Stimulated activated naive CD8-positive, alpha-beta T cell treated with anti-CD3 and anti-CD28 coated beads, Interleukin-15, Interleukin-2, amounts not matched to agents 100 ng/mL and 50 ng/mL, for 24 hours (primary cell): ENCODE measurements around the gene TBC1D4.

Experiments used
- H3K27ac Mint-ChIP-seq: one replicate; pipeline ENCODE4 v1.8.0; 2021; ENCODE audit warnings: mild to moderate bottlenecking, mixed read lengths
- H3K27me3 Mint-ChIP-seq: one replicate; pipeline ENCODE4 v1.8.0; 2021; ENCODE audit warnings: mixed read lengths
- H3K36me3 Mint-ChIP-seq: one replicate; pipeline ENCODE4 v1.8.0; 2021; ENCODE audit warnings: low read depth, mixed read lengths
- H3K4me1 Mint-ChIP-seq: one replicate; pipeline ENCODE4 v1.8.0; 2021; ENCODE audit warnings: low read depth, mixed read lengths
- H3K4me3 Mint-ChIP-seq: one replicate; pipeline ENCODE4 v1.8.0; 2021; ENCODE audit warnings: mild to moderate bottlenecking, mixed read lengths
- H3K9me3 Mint-ChIP-seq: one replicate; pipeline ENCODE4 v1.8.0; 2021; ENCODE audit warnings: mixed read lengths

TBC1D4 gene, protein sequence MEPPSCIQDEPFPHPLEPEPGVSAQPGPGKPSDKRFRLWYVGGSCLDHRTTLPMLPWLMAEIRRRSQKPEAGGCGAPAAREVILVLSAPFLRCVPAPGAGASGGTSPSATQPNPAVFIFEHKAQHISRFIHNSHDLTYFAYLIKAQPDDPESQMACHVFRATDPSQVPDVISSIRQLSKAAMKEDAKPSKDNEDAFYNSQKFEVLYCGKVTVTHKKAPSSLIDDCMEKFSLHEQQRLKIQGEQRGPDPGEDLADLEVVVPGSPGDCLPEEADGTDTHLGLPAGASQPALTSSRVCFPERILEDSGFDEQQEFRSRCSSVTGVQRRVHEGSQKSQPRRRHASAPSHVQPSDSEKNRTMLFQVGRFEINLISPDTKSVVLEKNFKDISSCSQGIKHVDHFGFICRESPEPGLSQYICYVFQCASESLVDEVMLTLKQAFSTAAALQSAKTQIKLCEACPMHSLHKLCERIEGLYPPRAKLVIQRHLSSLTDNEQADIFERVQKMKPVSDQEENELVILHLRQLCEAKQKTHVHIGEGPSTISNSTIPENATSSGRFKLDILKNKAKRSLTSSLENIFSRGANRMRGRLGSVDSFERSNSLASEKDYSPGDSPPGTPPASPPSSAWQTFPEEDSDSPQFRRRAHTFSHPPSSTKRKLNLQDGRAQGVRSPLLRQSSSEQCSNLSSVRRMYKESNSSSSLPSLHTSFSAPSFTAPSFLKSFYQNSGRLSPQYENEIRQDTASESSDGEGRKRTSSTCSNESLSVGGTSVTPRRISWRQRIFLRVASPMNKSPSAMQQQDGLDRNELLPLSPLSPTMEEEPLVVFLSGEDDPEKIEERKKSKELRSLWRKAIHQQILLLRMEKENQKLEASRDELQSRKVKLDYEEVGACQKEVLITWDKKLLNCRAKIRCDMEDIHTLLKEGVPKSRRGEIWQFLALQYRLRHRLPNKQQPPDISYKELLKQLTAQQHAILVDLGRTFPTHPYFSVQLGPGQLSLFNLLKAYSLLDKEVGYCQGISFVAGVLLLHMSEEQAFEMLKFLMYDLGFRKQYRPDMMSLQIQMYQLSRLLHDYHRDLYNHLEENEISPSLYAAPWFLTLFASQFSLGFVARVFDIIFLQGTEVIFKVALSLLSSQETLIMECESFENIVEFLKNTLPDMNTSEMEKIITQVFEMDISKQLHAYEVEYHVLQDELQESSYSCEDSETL (N-terminal part only)

DNA sequence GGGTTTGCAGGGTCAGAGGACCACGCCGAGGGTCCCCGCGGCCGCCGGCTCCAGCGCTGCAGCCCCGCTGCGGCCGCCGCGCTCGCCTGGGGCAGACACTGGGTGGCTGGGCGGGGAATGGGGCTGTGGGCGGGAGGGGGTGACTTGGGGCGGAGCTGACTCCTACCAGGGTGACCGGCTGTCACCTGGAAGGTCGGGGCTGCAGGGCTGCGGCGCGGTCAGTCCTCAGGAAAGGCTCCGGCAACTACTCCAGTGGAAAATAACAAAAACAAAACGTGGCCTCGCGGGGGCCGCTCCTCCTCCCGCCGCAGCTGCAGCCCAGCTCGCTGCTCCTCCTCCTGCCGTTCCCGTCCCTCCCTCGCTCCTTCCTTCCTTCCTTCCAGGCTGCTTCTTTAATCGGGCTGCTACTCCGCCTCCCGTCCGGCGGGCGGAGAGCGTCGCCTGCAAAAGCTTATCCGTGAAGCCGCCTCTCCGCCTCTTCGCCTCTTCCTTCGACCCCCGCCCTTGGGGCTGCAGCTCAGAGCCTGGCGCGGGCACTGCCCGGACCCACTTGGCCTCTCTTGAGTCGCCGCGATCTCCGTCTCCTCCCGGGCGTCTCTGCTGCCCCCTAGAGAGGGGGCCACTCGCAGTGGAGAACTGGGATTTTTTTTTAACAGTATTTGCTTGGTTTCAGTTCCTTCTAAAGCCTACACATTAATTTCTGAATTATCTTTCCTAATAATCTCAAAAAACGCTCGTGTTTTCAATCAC, at the start of gene TBC1D4:
Gene TBC1D4, minus strand, starts transcription at position 100 of the 750 bp plus-strand sequence. CDS start 402 bp downstream, outside the sequence.
- Mint-ChIP-seq H3K27me3 (peaks cover 68% of the 10 kb centered on the region), H3K36me3 (no peaks in the 10 kb centered on the region), H3K9me3 (peaks cover 4% of the 10 kb centered on the region), H3K27ac (peak within 1 kb of the TSS; percentile 47), H3K4me3 (peak within 1 kb of the TSS; percentile 89), H3K4me1 (peaks cover 39% of the 10 kb centered on the region)

DNA sequence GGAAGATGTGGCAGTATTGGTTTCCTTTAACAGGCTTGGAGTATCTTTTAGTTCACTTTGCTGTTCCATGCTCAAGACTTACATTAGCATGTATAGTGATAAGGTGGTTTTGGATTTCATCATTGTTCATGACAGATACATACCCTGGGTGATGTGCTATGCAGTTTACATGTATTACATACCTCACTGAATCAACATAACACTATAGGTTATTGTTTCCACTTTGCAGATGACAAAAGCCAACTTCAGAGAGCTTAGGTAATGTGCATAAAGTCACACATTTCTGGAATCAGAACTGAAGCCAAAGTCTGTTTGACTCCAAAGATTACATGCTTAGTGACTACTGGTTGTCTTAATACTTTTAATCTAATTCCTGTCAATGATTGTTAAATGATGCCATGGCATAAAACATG, 48.6 kb upstream of the TBC1D4 start:
- H3K36me3 Mint-ChIP-seq, result peaks cover 69% of the 10 kb centered on the region
- no peaks in the 10 kb centered on the region for H3K27me3 Mint-ChIP-seq
- no peaks in the 10 kb centered on the region for H3K9me3 Mint-ChIP-seq
- H3K4me1 Mint-ChIP-seq, result peaks cover 36% of the 10 kb centered on the region
- no peak overlapping the region for H3K27ac Mint-ChIP-seq
- no peak overlapping the region for H3K4me3 Mint-ChIP-seq

DNA sequence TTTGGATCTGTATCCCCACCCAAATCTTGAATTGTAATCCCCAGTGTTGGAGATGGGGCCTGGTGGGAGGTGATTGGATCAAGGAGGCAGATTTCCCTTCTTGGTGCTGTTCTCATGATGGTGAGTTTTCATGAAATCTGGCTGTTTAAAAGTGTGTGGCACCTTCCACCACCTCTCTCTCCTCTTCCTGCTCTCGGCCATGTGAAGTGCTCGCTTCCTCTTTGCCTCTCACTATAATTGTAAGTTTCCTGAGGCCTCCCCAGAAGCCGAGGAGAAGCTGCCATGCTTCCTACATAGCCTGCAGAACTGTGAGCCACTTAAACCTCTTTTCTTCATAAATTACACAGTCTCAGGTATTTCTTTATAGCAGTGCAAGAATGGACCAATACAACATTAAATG, 40.0 kb upstream of the TBC1D4 start:
- Mint-ChIP-seq H3K4me1 (no peaks in the 10 kb centered on the region), H3K4me3 (no peak overlapping the region), H3K36me3 (peaks cover 16% of the 10 kb centered on the region), H3K27me3 (no peaks in the 10 kb centered on the region), H3K9me3 (no peaks in the 10 kb centered on the region), H3K27ac (no peak overlapping the region)

DNA sequence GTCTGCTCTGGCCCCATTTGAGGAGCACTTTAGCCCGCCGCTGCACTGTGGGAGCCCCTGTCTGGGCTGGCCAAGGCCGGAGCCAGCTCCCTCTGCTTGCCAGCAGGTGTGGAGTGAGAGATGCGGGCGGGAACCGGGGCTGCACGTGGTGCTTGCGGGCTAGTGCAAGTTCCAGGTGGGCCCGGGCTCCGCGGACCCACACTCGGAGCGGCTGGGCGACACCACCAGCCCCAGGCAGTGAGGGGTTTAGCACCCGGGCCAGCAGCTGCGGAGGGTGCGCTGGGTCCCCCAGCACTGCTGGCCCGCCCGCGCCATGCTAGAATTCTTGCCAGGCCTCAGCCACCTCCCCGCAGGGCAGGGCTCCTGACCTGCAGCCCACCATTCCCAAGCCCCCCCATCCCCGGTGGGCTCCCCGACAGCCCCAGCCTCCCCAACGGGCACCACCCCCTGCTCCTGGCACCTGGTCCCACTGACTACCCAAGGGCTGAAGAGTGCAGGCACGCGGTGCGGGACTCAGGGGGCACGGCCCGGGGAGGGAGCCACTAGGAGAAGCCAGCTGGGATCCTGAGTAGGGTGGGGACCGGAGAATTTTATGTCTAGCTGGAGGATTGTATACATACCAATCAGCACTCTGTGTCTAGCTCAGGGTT, 36.6 kb upstream of the TBC1D4 start:
- H3K4me3 Mint-ChIP-seq, result no peak overlapping the region
- no peaks in the 10 kb centered on the region for H3K27me3 Mint-ChIP-seq
- no peaks in the 10 kb centered on the region for H3K9me3 Mint-ChIP-seq
- peaks cover 5% of the 10 kb centered on the region for H3K4me1 Mint-ChIP-seq
- no peaks in the 10 kb centered on the region for H3K36me3 Mint-ChIP-seq
- no peak overlapping the region for H3K27ac Mint-ChIP-seq

DNA sequence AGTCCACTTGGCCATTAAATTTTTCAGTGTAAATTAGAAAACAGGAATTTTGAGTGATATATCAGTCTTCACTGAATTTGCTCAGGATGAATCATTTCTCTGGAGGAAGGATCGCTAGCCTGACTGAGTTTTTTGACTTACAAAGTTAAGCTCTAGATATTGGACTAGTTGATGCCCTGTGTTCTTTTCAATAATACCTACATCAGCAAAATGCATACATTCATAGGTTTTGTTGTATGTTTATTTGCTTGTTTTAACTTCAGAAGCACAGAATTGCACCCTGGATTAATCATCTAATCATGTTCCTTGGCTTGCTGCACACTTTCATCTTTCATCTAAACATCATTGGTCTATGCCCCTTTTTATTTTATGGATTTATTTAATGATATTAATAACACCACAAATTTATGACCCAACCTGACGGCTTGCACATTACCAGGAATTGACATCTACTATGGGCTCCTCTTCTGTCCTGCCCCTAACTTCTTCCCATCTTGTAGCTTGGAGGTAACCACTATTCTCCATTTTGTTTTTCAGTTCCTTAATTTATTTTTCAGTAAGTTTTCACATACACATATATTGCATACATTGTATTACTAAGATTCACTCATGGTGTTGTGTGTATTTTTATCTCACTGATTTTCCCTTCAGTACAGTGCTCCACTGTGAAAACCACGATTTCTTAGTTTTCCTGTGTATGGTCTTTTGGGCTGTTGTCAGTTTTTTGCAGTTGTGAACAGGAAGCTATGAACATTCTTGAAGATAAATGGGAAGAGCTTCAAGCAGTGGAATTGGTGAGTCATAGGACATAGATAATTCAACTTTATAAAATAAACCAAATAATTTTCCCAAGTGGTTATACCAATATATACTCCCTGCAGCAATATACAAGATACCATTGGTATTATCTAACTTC, 32.4 kb upstream of the TBC1D4 start:
- Mint-ChIP-seq H3K4me3 (no peak overlapping the region), H3K27me3 (peaks cover 5% of the 10 kb centered on the region), H3K36me3 (no peaks in the 10 kb centered on the region), H3K4me1 (peaks cover 16% of the 10 kb centered on the region), H3K9me3 (no peaks in the 10 kb centered on the region), H3K27ac (no peak overlapping the region)

DNA sequence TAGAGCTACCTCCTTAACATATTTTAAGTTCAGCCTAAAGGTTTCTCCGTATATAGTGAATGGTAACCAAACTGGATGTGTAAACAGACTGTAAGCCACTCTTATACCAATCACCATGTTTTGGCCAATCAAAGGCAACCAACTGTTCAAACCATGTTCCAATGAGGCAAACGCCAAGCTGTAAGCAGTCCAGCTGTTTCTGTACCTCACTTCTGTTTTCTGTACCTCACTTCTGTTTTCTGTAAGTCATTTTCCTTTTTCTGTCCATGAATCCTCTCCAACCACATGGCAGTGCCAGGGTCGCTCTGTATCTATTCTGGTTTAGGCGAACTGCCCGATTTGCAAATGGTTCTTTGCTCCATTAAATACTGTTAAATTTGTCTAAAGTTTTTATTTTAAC, 31.3 kb upstream of the TBC1D4 start:
- H3K4me3 Mint-ChIP-seq, result no peak overlapping the region
- H3K27me3 Mint-ChIP-seq, result peaks cover 5% of the 10 kb centered on the region
- peaks cover 16% of the 10 kb centered on the region for H3K4me1 Mint-ChIP-seq
- no peaks in the 10 kb centered on the region for H3K9me3 Mint-ChIP-seq
- no peak overlapping the region for H3K27ac Mint-ChIP-seq
- no peaks in the 10 kb centered on the region for H3K36me3 Mint-ChIP-seq

DNA sequence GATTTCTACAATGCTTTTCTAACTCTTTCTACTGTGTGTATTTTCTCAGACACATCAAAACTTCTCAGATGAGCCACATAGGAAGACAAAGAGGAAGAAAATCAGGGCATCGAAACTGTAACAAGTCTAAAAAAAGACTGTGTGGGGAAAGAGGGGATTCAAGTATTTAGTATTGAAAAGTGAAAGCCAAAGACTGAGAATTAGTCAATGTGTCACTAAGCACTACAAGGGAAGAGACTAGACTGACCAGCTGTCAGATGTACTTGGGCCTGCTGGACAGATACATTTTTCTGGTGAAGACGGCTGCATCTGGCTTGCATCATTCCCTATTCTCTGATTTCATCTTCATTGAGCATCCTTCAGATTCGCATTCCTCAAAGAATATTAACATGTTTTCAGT, 30.3 kb upstream of the TBC1D4 start:
- Mint-ChIP-seq H3K36me3 (no peaks in the 10 kb centered on the region), H3K4me3 (no peak overlapping the region), H3K9me3 (no peaks in the 10 kb centered on the region), H3K27me3 (peaks cover 5% of the 10 kb centered on the region), H3K4me1 (peaks cover 16% of the 10 kb centered on the region), H3K27ac (peak overlapping the region; percentile 11)

DNA sequence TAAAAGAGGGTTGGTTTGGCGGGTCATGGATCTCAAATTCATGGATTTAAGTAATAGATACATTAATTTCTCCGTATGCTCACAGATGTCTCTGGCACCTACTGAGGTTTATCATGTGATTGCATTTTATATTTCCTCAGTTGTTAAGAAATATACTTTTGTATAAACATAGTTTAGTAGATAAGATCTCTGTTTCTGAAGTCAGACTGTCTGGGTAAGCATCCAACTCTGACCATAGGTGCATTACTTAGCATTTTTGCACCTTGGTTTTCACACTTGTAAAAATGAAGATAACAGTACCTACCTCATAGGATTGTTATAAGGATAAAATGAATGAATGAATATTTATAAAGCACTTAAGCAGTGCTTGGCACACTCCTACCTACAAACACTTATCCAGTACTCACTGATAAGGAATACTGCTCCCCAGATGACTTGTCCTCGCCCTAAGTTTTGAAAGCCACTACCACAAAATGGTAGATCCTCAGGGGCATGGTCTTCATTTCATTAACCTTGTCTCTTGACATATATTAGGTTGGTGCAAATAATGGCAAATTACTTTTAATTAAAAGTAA, 29.2 kb upstream of the TBC1D4 start:
- H3K36me3 Mint-ChIP-seq, result no peaks in the 10 kb centered on the region
- no peak overlapping the region for H3K27ac Mint-ChIP-seq
- peaks cover 5% of the 10 kb centered on the region for H3K27me3 Mint-ChIP-seq
- no peaks in the 10 kb centered on the region for H3K9me3 Mint-ChIP-seq
- no peak overlapping the region for H3K4me3 Mint-ChIP-seq
- peaks cover 16% of the 10 kb centered on the region for H3K4me1 Mint-ChIP-seq

DNA sequence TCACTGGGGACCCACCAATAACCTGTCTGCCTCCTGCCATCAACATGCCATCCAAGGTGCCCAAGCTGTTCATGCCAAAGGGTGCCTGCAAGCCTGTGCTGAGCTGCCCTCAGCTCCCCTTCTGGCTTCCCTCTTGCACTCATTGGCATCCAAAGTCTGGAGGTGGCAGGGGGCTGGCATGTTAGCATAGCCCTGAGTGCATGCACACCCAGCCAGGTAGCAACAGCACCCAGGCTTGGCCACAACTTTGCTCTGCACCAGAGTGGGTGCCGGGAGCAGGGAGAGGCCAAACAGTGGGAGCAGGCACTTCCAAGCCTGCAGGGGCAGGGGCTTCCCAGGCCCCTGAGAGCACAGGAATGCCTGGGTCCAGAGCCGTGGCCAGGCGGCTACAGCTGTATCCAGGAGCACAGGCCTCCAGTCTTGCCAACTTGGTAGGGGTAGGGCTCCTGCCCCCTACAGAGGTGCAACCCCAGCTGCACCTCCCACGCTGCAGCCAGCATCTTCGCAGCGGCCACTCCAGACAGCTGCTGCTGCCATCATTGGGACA, 26.1 kb upstream of the TBC1D4 start:
- no peaks in the 10 kb centered on the region for H3K36me3 Mint-ChIP-seq
- H3K27me3 Mint-ChIP-seq, result peaks cover 5% of the 10 kb centered on the region

DNA sequence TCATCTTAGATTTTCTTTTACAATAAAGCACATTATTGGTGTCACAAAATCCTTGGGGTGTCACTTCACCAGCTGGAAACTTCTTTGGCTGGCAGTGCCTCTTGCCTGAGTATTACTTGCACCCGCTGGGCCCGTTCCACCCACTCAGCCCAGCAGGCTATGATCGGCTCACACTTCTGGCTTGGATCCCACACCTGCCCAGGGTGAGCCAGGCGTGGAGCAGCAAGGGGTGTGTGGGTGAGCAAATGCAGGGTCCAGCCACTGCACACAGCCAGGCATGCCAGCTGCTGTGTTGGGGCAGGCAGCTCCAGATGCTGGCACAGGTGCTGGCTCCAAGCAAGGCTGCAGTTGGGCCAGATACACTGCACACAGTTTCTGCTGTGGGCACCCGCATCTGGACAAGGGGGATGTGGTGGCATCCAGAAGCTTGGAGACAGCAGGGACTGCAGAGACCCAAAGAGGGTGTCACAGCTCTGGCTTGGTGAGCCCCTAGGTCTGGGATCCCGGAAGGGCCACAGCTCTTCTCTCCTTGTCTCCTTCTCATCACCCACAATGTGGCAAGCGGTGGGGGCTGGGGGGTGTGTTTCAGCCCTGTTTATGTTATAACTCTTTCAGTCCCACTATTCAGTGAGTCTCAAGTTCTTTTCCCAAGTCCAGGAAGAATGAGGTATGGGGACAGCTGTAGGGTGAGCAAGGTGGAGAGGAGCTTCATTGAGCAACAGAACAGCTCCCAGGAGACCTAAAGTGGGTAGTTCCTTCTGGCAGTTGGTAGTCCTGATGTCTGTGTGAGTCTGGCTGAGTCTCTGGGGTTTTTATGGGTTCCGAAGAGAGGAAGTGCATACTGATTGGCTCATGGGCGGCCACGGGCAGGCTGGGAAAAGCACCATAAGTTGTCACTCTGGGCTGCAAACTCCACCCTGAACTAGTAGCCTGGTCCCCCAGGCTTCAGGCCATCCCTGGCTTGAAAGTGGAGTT, 25.3 kb upstream of the TBC1D4 start:
- Mint-ChIP-seq H3K4me1 (peaks cover 5% of the 10 kb centered on the region), H3K27me3 (peaks cover 4% of the 10 kb centered on the region), H3K9me3 (no peaks in the 10 kb centered on the region), H3K4me3 (no peak overlapping the region), H3K36me3 (no peaks in the 10 kb centered on the region), H3K27ac (no peak overlapping the region)

More for the DNA sequence above, 26.1 kb upstream of the TBC1D4 start:
- Mint-ChIP-seq H3K9me3 (no peaks in the 10 kb centered on the region), H3K4me1 (peaks cover 10% of the 10 kb centered on the region), H3K4me3 (no peak overlapping the region), H3K27ac (no peak overlapping the region)

DNA sequence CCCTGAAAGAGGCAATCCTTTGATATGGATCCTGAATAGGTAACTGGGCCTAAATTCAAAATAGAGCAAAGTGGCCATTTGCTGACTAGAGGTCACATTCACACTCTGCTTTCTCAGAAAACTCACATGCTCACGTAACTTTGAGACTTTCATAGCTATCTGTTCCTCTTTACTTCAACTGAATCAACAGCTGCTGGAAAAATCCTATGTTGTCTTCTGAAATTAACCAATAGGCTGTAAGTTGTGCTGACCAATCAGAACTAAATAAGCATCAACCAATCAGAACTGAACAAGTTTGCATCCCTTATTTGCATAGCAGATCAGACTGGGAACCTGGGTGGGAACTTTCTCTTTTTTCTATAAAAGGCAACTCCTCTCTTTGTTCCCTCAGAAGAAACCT, 24.0 kb upstream of the TBC1D4 start:
- H3K27me3 Mint-ChIP-seq, result no peaks in the 10 kb centered on the region
- H3K27ac Mint-ChIP-seq, result no peak overlapping the region
- H3K4me3 Mint-ChIP-seq, result no peak overlapping the region
- no peaks in the 10 kb centered on the region for H3K36me3 Mint-ChIP-seq
- no peaks in the 10 kb centered on the region for H3K4me1 Mint-ChIP-seq
- H3K9me3 Mint-ChIP-seq, result no peaks in the 10 kb centered on the region

DNA sequence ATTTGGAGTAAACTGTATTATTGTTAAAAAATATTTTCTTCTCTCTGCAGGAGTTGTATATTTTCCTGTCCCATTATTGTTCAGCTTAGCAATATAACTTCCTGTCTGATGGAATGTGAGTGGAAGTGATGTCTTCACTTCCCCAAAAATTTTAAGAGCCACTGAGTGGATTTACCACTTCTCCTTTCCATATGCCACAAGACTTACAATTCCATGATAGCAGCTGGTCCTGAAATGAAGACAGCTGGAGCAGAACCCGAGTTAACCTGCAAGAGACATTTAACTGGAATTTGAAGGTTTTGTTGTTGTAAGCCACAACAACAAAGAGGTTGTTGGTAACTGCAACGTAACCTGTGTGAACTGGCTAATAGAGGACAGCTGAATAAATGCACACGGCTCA, 23.4 kb upstream of the TBC1D4 start:
- no peaks in the 10 kb centered on the region for H3K9me3 Mint-ChIP-seq
- H3K27ac Mint-ChIP-seq, result no peak overlapping the region
- no peaks in the 10 kb centered on the region for H3K27me3 Mint-ChIP-seq
- no peaks in the 10 kb centered on the region for H3K36me3 Mint-ChIP-seq
- no peak overlapping the region for H3K4me3 Mint-ChIP-seq
- no peaks in the 10 kb centered on the region for H3K4me1 Mint-ChIP-seq
